GM21390 (cell line): ENCODE results near the gene TMEM14C.

Source experiments
- ATAC-seq: cut with Tn5 transposase; IDR thresholded peaks from one replicate; pipeline ENCODE4 v1.9.1; 2021; ENCODE audit not compliant: unreplicated experiment

TMEM14C gene

GRCh38 chr6:10722820-10723566, at the start of gene TMEM14C:
Gene TMEM14C (plus strand): TSS chr6:10723070. CDS start chr6:10724614, 1,544 bp downstream.
- ATAC-seq: peak; percentile 99

- ATAC-seq: no peak
Observed at GRCh38 chr6:10676403-10676802, 46.5 kb upstream of the TMEM14C start.

GRCh38 chr6:10678456-10678855, 44.4 kb upstream of the TMEM14C start:
- no peak for ATAC-seq

- no peak for ATAC-seq
Observed at GRCh38 chr6:10681795-10682194, 41.1 kb upstream of the TMEM14C start.

GRCh38 chr6:10682355-10682988, 40.4 kb upstream of the TMEM14C start:
- ATAC-seq: no peak

GRCh38 chr6:10684618-10685017, 38.3 kb upstream of the TMEM14C start:
- ATAC-seq: no peak

GRCh38 chr6:10685092-10685915, 37.6 kb upstream of the TMEM14C start:
- ATAC-seq: no peak

- no peak for ATAC-seq
Observed at GRCh38 chr6:10686901-10687300, 36.0 kb upstream of the TMEM14C start.

- ATAC-seq: no peak
Observed at GRCh38 chr6:10687582-10687981, 35.3 kb upstream of the TMEM14C start.

GRCh38 chr6:10690651-10691445, 32.0 kb upstream of the TMEM14C start:
- no peak for ATAC-seq

GRCh38 chr6:10692965-10693538, 29.8 kb upstream of the TMEM14C start:
- ATAC-seq: no peak

- peak; percentile 99 for ATAC-seq
Observed at GRCh38 chr6:10694302-10695085, 28.4 kb upstream of the TMEM14C start, which contains the start of the genes C6orf52 and PAK1IP1. Gene C6orf52 (minus strand): TSS chr6:10694616. CDS start chr6:10687550, 7,066 bp downstream. Gene PAK1IP1 (plus strand): TSS chr6:10694972. CDS start chr6:10694986, 14 bp downstream.

- no peak for ATAC-seq
Observed at GRCh38 chr6:10695086-10695657, 27.7 kb upstream of the TMEM14C start.

GRCh38 chr6:10696655-10697054, 26.2 kb upstream of the TMEM14C start:
- ATAC-seq: no peak

- ATAC-seq: no peak
Observed at GRCh38 chr6:10713962-10714361, 8.9 kb upstream of the TMEM14C start.

GRCh38 chr6:10719296-10719963, 3.4 kb upstream of the TMEM14C start:
- ATAC-seq: no peak

- no peak for ATAC-seq
Observed at GRCh38 chr6:10719964-10720264, 3.0 kb upstream of the TMEM14C start.

- ATAC-seq: no peak
Observed at GRCh38 chr6:10720265-10720959, 2.5 kb upstream of the TMEM14C start.
